KMS-11 (cell line): ENCODE data around the gene KIF1A.

Experiments
- H2AFZ ChIP-seq: fragments of 200-600 bp; sonication (generic); 2 replicates; pipeline ENCODE4 v1.6.1; 2016; ENCODE audit warnings: antibody characterized with exemption, mixed run types, low read depth
- H3K27ac ChIP-seq: fragments of 200-600 bp; sonication (generic); 2 replicates; pipeline ENCODE4 v1.6.1; 2016; ENCODE audit warnings: mild to moderate bottlenecking, mixed run types
- H3K27me3 ChIP-seq: fragments of 200-600 bp; sonication (generic); 2 replicates; pipeline ENCODE4 v1.6.1; 2017; ENCODE audit warnings: mild to moderate bottlenecking, low read depth, mixed run types, moderate library complexity; ENCODE audit not compliant: insufficient read depth
- H3K36me3 ChIP-seq: fragments of 200-600 bp; sonication (generic); 2 replicates; pipeline ENCODE4 v1.6.1; 2017; ENCODE audit warnings: mild to moderate bottlenecking, mixed run types; ENCODE audit not compliant: insufficient read depth
- H3K4me1 ChIP-seq: fragments of 200-600 bp; sonication (generic); 2 replicates; pipeline ENCODE4 v1.6.1; 2016; ENCODE audit warnings: mild to moderate bottlenecking, low read depth, mixed run types; ENCODE audit not compliant: poor library complexity, severe bottlenecking
- H3K4me2 ChIP-seq: fragments of 200-600 bp; sonication (generic); 2 replicates; pipeline ENCODE4 v1.7.0; 2016; ENCODE audit warnings: mild to moderate bottlenecking, mixed run types
- H3K4me3 ChIP-seq: fragments of 200-600 bp; sonication (generic); IDR thresholded peaks from 2 replicates; pipeline ENCODE4 v1.6.1; 2017; ENCODE audit warnings: low read depth, low read length, mixed read lengths; ENCODE audit not compliant: insufficient read depth
- H3K79me2 ChIP-seq: fragments of 200-600 bp; sonication (generic); 2 replicates; pipeline ENCODE4 v1.6.1; 2016; ENCODE audit warnings: low read depth, mixed run types; ENCODE audit not compliant: insufficient read depth
- H3K9ac ChIP-seq: fragments of 200-600 bp; sonication (generic); 2 replicates; pipeline ENCODE4 v1.6.1; 2016; ENCODE audit warnings: mild to moderate bottlenecking, mixed run types
- H4K20me1 ChIP-seq: fragments of 200-600 bp; sonication (generic); 2 replicates; pipeline ENCODE4 v1.6.1; 2016; ENCODE audit warnings: mild to moderate bottlenecking, mixed run types; ENCODE audit not compliant: insufficient read depth
- CTCF ChIP-seq: fragments of 200-600 bp; sonication (generic); conservative IDR thresholded peaks from 2 replicates; pipeline ENCODE4 v1.6.1; 2017; ENCODE audit warnings: low read depth, mild to moderate bottlenecking, antibody characterized with exemption, low read length, moderate library complexity, mixed read lengths

Gene KIF1A

GRCh38 chr2:240722376-240722775 lies 97.6 kb downstream of the KIF1A start:
- Histone ChIP-seq H3K27ac (no peak overlapping the region), H3K79me2 (no peaks in the 10 kb centered on the region), H2AFZ (no peak overlapping the region), H4K20me1 (no peaks in the 10 kb centered on the region), H3K4me1 (no peaks in the 10 kb centered on the region), H3K9ac (no peak overlapping the region), H3K4me2 (no peak overlapping the region), H3K36me3 (no peaks in the 10 kb centered on the region), H3K27me3 (peaks cover 17% of the 10 kb centered on the region; the same call in 1 of the 2 replicates), H3K4me3 (no peak overlapping the region)
- TF ChIP-seq CTCF: no peak

- Histone ChIP-seq H3K9ac (no peak overlapping the region), H3K4me2 (no peak overlapping the region), H4K20me1 (no peaks in the 10 kb centered on the region), H2AFZ (no peak overlapping the region), H3K27me3 (peaks cover 18% of the 10 kb centered on the region; the same call in 1 of the 2 replicates), H3K27ac (no peak overlapping the region), H3K4me3 (no peak overlapping the region), H3K36me3 (no peaks in the 10 kb centered on the region), H3K79me2 (no peaks in the 10 kb centered on the region), H3K4me1 (no peaks in the 10 kb centered on the region)
- no peak for TF ChIP-seq CTCF
Observed at GRCh38 chr2:240721596-240722180, 98.3 kb downstream of the KIF1A start.

GRCh38 chr2:240720686-240721595 lies 99.1 kb downstream of the KIF1A start:
- Histone ChIP-seq H3K9ac (no peak overlapping the region), H2AFZ (no peak overlapping the region), H3K4me2 (no peak overlapping the region), H3K79me2 (no peaks in the 10 kb centered on the region), H3K4me3 (no peak overlapping the region), H4K20me1 (no peaks in the 10 kb centered on the region), H3K36me3 (no peaks in the 10 kb centered on the region), H3K4me1 (no peaks in the 10 kb centered on the region), H3K27ac (no peak overlapping the region), H3K27me3 (peaks cover 19% of the 10 kb centered on the region; the same call in 1 of the 2 replicates)
- no peak for TF ChIP-seq CTCF

GRCh38 chr2:240719676-240720545 lies 100.1 kb downstream of the KIF1A start:
- Histone ChIP-seq H3K36me3 (no peaks in the 10 kb centered on the region), H2AFZ (no peak overlapping the region), H3K27ac (no peak overlapping the region), H4K20me1 (no peaks in the 10 kb centered on the region), H3K9ac (no peak overlapping the region), H3K4me1 (no peaks in the 10 kb centered on the region), H3K4me3 (no peak overlapping the region), H3K27me3 (peaks cover 27% of the 10 kb centered on the region), H3K4me2 (no peak overlapping the region), H3K79me2 (no peaks in the 10 kb centered on the region)
- TF ChIP-seq CTCF: no peak
